Measurements from ENCODE around the gene PTPN14.

PTPN14 gene

DNA sequence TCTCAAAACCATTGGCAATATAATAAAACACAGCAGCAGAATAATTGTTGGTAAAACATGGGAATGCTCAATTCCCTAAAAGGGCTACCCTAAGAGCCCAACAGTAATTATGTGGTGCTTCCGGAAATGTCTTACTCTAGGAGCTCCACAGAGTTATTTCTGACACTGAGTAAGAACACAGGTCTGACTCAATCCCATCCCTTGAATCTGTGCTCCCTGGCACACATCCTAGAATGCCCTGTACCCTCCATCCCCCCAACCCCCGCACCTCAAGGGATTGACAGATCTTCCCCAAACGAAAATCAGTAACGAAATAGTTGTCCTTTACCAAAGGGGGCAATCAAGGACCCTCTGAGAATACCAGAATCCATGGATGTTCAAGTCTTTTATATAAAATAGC lies 198.6 kb downstream of the PTPN14 start:
- H3K4me3 ChIP-seq (ENCODE audit: low read length): no peak overlapping the region
- no peak for DNase-seq (ENCODE audit: low read depth)
- TF ChIP-seq, protein P1, sequence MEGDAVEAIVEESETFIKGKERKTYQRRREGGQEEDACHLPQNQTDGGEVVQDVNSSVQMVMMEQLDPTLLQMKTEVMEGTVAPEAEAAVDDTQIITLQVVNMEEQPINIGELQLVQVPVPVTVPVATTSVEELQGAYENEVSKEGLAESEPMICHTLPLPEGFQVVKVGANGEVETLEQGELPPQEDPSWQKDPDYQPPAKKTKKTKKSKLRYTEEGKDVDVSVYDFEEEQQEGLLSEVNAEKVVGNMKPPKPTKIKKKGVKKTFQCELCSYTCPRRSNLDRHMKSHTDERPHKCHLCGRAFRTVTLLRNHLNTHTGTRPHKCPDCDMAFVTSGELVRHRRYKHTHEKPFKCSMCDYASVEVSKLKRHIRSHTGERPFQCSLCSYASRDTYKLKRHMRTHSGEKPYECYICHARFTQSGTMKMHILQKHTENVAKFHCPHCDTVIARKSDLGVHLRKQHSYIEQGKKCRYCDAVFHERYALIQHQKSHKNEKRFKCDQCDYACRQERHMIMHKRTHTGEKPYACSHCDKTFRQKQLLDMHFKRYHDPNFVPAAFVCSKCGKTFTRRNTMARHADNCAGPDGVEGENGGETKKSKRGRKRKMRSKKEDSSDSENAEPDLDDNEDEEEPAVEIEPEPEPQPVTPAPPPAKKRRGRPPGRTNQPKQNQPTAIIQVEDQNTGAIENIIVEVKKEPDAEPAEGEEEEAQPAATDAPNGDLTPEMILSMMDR (conservative IDR thresholded peaks at IDR 0.05; ENCODE audit: low read length): no peak

DNA sequence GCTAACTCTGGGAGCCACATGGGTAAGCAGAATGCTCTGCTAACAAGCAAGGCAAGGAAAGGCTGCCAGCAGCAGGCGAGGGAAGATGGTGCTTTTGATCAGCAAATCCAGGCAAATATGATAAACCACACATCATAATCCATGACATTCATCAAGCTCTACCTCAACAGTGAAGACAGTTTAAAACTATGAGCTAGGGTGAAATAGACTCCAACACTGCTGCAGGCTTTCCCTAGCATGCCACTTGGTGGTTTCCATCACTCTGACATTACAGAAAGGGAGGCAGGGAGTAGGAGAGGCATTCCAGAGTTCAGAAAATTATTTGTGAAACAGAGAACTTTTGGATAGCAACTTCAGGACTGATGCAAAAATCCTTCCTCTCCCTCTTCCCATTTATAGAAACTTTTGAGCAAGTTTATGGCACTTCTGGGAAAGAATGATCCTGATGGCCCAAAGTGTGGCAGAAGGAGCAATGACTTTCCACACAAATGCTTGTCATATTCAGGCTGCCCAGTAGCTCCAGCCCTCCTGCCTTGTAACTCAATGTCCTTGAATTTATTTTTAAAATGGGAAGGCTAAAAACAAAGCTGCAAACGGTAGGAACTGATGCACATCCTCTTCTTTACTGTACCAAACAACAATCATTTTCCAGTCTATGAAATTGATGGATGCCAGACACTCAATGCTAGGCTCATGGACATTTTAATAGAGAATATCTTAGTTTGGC lies 199.7 kb downstream of the PTPN14 start:
- no peak for DNase-seq (ENCODE audit: low read depth)
- TF ChIP-seq, protein P1 (conservative IDR thresholded peaks at IDR 0.05; ENCODE audit: low read length): no peak

DNA sequence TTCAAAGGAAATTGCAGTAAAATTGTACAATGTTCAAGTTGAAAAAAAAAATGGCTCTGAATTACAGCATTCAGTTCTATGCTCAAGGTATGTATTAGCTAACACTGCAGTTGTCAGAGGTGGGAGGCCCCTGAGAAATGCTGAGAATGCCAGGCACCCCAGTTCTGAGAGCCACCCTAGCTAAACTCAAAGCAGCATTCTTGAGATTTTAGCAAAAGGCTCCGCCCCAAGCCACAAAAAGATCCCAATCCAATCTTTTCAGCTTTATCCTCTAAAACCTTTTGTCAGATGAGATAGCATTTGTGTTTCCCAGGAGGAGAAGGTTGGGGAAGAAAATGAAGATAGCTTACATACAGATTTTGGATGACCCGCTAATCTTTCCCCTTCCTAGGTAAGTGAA lies 201.6 kb downstream of the PTPN14 start:
- no peak overlapping the region for H3K4me3 ChIP-seq (ENCODE audit: low read length)
- TF ChIP-seq, protein P1 (conservative IDR thresholded peaks at IDR 0.05; ENCODE audit: low read length): no peak
- DNase-seq (ENCODE audit: low read depth): peak; percentile 71

More for the DNA sequence above, 199.7 kb downstream of the PTPN14 start:
- no peak overlapping the region for H3K4me3 ChIP-seq (ENCODE audit: low read length)

DNA sequence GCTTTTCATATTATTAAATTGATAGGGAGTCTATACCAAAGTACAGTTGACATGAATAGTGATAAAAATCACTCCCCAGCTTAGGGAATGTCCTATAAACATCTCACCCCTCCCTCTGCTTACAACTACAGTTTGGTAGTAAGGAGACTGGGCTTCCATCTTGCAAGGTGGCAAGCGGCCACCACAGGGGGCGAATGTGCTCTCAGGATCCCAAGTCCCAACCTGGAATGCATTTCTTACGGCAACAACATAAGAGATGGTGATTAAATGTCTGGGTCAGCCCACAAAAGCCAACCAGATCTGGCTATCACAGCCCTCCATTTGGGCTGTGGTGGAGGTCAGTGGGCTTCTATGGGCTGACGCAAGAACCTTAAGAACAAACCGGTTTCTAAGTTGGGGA lies 202.4 kb downstream of the PTPN14 start:
- TF ChIP-seq, protein P1 (conservative IDR thresholded peaks at IDR 0.05; ENCODE audit: low read length): no peak

DNA sequence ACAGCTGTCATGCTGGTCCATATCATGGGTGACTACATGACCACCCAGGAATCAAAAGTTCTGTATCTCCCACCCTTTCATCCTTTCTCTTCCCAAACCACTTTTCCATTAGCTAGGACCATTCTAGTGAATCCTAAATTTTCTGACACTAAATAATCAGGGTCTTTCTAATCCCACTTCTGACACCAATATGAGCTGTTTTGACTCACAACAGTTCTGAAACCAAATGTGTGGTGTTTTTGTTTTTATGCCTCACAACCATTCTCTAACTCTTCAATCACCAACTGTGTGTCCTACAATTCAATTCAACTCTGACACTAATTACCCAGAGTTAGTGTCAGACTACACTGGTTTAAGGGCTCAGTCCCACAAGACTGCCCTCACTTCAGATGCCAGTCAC lies 206.5 kb downstream of the PTPN14 start:
- DNase-seq (ENCODE audit: low read depth): no peak
- no peak overlapping the region for H3K4me3 ChIP-seq (ENCODE audit: low read length)
- TF ChIP-seq, protein P1 (conservative IDR thresholded peaks at IDR 0.05; ENCODE audit: low read length): no peak

More for the DNA sequence above, 202.4 kb downstream of the PTPN14 start:
- H3K4me3 ChIP-seq (ENCODE audit: low read length): no peak overlapping the region
- DNase-seq (ENCODE audit: low read depth): no peak

DNA sequence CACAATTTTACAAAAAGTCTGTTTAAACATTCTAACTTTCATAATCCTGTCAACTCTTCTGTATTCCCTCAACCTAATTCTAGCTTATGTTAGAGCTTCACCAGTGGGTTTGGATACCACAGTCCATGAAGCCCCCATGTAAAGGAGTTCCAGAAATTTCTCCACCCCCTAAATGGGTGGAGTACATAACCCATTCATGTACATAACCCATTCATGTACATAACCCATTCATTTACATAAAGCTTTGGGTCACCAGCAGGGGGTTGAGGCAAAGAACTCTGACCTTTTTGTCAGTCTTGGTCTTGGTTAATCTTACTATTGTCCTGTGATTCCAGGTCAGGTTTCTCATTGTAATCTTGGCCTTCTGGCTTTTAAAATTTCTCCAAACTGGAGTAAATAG lies 208.9 kb downstream of the PTPN14 start:
- TF ChIP-seq, protein P1 (conservative IDR thresholded peaks at IDR 0.05; ENCODE audit: low read length): no peak
- no peak overlapping the region for H3K4me3 ChIP-seq (ENCODE audit: low read length)
- DNase-seq (ENCODE audit: low read depth): no peak

DNA sequence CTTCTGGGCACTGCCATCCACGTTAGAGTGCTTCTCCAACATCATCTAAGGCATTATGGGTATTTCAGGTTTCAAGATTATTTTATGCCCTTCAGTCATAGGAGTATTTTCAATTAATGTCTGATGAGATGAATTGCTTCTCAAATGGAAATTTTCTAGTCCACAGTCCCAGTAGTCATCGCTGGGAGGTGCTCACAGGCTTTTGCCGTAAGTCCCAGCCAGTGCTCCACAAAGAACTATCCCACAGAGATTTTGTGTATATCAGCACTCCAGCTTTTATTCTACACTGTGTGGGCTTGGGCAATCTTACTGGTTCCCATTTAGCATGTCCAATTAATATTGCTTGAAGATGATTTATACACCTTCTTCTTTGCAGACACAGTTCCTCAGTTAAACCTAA lies 209.5 kb downstream of the PTPN14 start:
- TF ChIP-seq, protein P1 (conservative IDR thresholded peaks at IDR 0.05; ENCODE audit: low read length): no peak
- no peak overlapping the region for H3K4me3 ChIP-seq (ENCODE audit: low read length)
- DNase-seq (ENCODE audit: low read depth): no peak
